HEK293 (cell line): Measurements from ENCODE around the gene SSMEM1.

ENCODE experiments used
- CTCF ChIA-PET: fragments of 350-600 bp; formaldehyde crosslinking; extraction: SDS; loops from one replicate; lab custom pipeline; 2021; ENCODE audit warnings: antibody characterized with exemption; lab: Yijun Ruan, JAX
- POLR2A ChIA-PET: fragments of 300-600 bp; formaldehyde crosslinking; extraction: SDS; loops from one replicate; lab custom pipeline; 2020; ENCODE audit warnings: antibody characterized with exemption, inconsistent platforms; lab: Yijun Ruan, JAX
- H3K27ac ChIP-seq: fragments of 200-500 bp; sonication (Bioruptor generic); 2 replicates; pipeline ENCODE4 v1.5.1; 2014; ENCODE audit warnings: low read depth, low read length, control low read depth, inconsistent platforms; ENCODE audit errors: extremely low read depth
- H3K36me3 ChIP-seq, 2 experiments: fragments of 200-500 bp in 1 of 2; sonication (Bioruptor generic) in 1 of 2; 1 replicate in 1 of 2; 2 replicates in 1 of 2; pipeline ENCODE4 v1.5.1; 2014 to 2017; ENCODE audit warnings: inconsistent platforms in 2 of 2, low read length in 2 of 2; ENCODE audit not compliant: control insufficient read depth in 2 of 2, insufficient read depth in 1 of 2
- H3K4me1 ChIP-seq: fragments of 200-500 bp; sonication (Bioruptor generic); 2 replicates; pipeline ENCODE4 v1.5.1; 2014; ENCODE audit warnings: mild to moderate bottlenecking, low read length, inconsistent platforms; ENCODE audit not compliant: control insufficient read depth, insufficient read depth
- H3K4me3 ChIP-seq: 2 replicates; pipeline ENCODE4 v1.5.1; 2011; ENCODE audit warnings: low read depth, mild to moderate bottlenecking, control low read depth, low read length, moderate library complexity
- H3K9me3 ChIP-seq: fragments of 200-500 bp; sonication (Bioruptor generic); 2 replicates; pipeline ENCODE4 v1.5.1; 2014; ENCODE audit warnings: low read depth, low read length, inconsistent platforms; ENCODE audit not compliant: control insufficient read depth, insufficient read depth
- CTCF ChIP-seq: fragments of 450-650 bp; formaldehyde crosslinking; IDR thresholded peaks from 2 replicates; pipeline ENCODE4 v1.5.1; 2016; ENCODE audit warnings: missing biosample characterization, missing genetic modification characterization
- KLF16 ChIP-seq: fragments of 450-650 bp; formaldehyde crosslinking; IDR thresholded peaks from 2 replicates; pipeline ENCODE4 v1.5.1; 2017; ENCODE audit warnings: missing biosample characterization, missing genetic modification characterization
- TRIM28 ChIP-seq: IDR thresholded peaks from 2 replicates; pipeline ENCODE4 v1.6.1; 2011; ENCODE audit warnings: low read length, control low read depth, borderline replicate concordance
- ZNF549 ChIP-seq: fragments of 450-650 bp; IDR thresholded peaks from 2 replicates; pipeline ENCODE4 v1.5.1; 2018; ENCODE audit warnings: missing biosample characterization, missing genetic modification characterization, mild to moderate bottlenecking, inconsistent platforms, moderate library complexity
- ZNF776 ChIP-seq: fragments of 450-650 bp; formaldehyde crosslinking; IDR thresholded peaks from 2 replicates; pipeline ENCODE4 v1.5.0; 2017; ENCODE audit warnings: missing biosample characterization, missing genetic modification characterization, borderline replicate concordance
- TF ChIP-seq, protein P1 (sequence below): fragments of 450-650 bp; formaldehyde crosslinking; IDR thresholded peaks from 2 replicates; pipeline ENCODE4 v1.5.1; 2016; ENCODE audit warnings: missing biosample characterization, missing genetic modification characterization, low read depth

SSMEM1 gene

GRCh38 chr7:130263130-130263529, 55.5 kb downstream of the SSMEM1 start:
- no peaks in the 10 kb centered on the region for H3K36me3 ChIP-seq
- H3K9me3 ChIP-seq = no peaks in the 10 kb centered on the region
- H3K27ac ChIP-seq = no peak overlapping the region
- CTCF ChIA-PET = no interaction called here
- H3K4me3 ChIP-seq = no peak overlapping the region
- POLR2A ChIA-PET = no interaction called here
- TF ChIP-seq CTCF (no peak), ZNF776 (tag by site-specific recombination) (no peak), TRIM28 (no peak), KLF16 (tag by site-specific recombination) (no peak), ZNF549 (tag by site-specific recombination) (no peak)
- TF ChIP-seq, protein P1, sequence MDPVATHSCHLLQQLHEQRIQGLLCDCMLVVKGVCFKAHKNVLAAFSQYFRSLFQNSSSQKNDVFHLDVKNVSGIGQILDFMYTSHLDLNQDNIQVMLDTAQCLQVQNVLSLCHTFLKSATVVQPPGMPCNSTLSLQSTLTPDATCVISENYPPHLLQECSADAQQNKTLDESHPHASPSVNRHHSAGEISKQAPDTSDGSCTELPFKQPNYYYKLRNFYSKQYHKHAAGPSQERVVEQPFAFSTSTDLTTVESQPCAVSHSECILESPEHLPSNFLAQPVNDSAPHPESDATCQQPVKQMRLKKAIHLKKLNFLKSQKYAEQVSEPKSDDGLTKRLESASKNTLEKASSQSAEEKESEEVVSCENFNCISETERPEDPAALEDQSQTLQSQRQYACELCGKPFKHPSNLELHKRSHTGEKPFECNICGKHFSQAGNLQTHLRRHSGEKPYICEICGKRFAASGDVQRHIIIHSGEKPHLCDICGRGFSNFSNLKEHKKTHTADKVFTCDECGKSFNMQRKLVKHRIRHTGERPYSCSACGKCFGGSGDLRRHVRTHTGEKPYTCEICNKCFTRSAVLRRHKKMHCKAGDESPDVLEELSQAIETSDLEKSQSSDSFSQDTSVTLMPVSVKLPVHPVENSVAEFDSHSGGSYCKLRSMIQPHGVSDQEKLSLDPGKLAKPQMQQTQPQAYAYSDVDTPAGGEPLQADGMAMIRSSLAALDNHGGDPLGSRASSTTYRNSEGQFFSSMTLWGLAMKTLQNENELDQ (tag by site-specific recombination) = no peak
- no peaks in the 10 kb centered on the region for H3K4me1 ChIP-seq
